Tibial nerve (tissue), 4 donors: Measurements from ENCODE around the gene KLHL25.
A peak's percentile ranks its signal among the peaks of the same experiment; 100 is the strongest.

Source experiments
- EP300 ChIP-seq, 2 donors: sonication (generic); formaldehyde crosslinking; IDR thresholded peaks; one replicate each; pipeline ENCODE4 v1.6.1; 2017; ENCODE audit warnings: antibody characterized with exemption in 2 of 2, mild to moderate bottlenecking in 1 of 2
- POLR2A ChIP-seq, 2 donors: fragments of 450-650 bp; IDR thresholded peaks; one replicate each; pipeline ENCODE4 v1.6.1; 2017; ENCODE audit warnings: antibody characterized with exemption in 2 of 2, mild to moderate bottlenecking in 2 of 2, moderate library complexity in 2 of 2
- TF ChIP-seq, protein P1 (sequence below), 5 experiments: fragments of 200-600 bp in 3 of 5; fragments of 450-650 bp in 2 of 5; sonication (generic) in 3 of 5; IDR thresholded peaks; one replicate each; pipeline ENCODE4 v1.5.1; 2016 to 2019; ENCODE audit warnings: antibody characterized with exemption in 5 of 5, mild to moderate bottlenecking in 3 of 5, moderate library complexity in 2 of 5

GRCh38 chr15:85777250-85778106 is 17.2 kb downstream of the KLHL25 start:
- no peak for TF ChIP-seq POLR2A (IDR thresholded peaks at IDR 0.05)
- TF ChIP-seq, protein P1, sequence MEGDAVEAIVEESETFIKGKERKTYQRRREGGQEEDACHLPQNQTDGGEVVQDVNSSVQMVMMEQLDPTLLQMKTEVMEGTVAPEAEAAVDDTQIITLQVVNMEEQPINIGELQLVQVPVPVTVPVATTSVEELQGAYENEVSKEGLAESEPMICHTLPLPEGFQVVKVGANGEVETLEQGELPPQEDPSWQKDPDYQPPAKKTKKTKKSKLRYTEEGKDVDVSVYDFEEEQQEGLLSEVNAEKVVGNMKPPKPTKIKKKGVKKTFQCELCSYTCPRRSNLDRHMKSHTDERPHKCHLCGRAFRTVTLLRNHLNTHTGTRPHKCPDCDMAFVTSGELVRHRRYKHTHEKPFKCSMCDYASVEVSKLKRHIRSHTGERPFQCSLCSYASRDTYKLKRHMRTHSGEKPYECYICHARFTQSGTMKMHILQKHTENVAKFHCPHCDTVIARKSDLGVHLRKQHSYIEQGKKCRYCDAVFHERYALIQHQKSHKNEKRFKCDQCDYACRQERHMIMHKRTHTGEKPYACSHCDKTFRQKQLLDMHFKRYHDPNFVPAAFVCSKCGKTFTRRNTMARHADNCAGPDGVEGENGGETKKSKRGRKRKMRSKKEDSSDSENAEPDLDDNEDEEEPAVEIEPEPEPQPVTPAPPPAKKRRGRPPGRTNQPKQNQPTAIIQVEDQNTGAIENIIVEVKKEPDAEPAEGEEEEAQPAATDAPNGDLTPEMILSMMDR (IDR thresholded peaks at IDR 0.05), result no peak
- TF ChIP-seq EP300 (IDR thresholded peaks at IDR 0.05), result peak in 1 of 2 donors; percentile 14
